AG04450 (cell line): Measurements from ENCODE around the gene FAM13C. TPM values are rescaled to one million over a fixed set of nuclear protein-coding genes. Genes with fewer than 3 reads are reported as not detected.

Experiments
- CTCF ChIA-PET: fragments of 300-600, 350-600 bp; formaldehyde crosslinking; extraction: SDS; loops from one replicate; lab custom pipeline; 2022; ENCODE audit warnings: antibody characterized with exemption, inconsistent platforms; lab: Charles Lee
- POLR2A ChIA-PET: fragments of 350-600 bp; formaldehyde crosslinking; extraction: SDS; loops from one replicate; lab custom pipeline; 2021; ENCODE audit warnings: antibody characterized with exemption, inconsistent platforms; lab: Yijun Ruan, JAX
- DNase-seq: peaks from one replicate; pipeline ENCODE4 v3.0.0-alpha.2; 2011; ENCODE audit warnings: low read depth, low spot score
- H3K27ac ChIP-seq: one replicate; pipeline ENCODE4 v1.5.1; 2012; ENCODE audit warnings: low read depth, low read length, control low read depth
- H3K27me3 ChIP-seq: one replicate; pipeline ENCODE4 v1.6.0; 2012; ENCODE audit warnings: low read length; ENCODE audit not compliant: control insufficient read depth, insufficient read depth
- H3K4me3 ChIP-seq: 2 replicates; pipeline ENCODE4 v1.5.1; 2011; ENCODE audit warnings: mild to moderate bottlenecking, low read depth, low read length, control low read depth
- H3K9me3 ChIP-seq: 2 replicates; pipeline ENCODE4 v1.5.1; 2012; ENCODE audit warnings: low read length; ENCODE audit not compliant: control insufficient read depth, insufficient read depth
- polyA plus RNA-seq: library from polyadenylated mRNA; depleted of rRNA; stranded (reverse); fragments of >200 nt; gene quantifications from 2 replicates; pipeline ENCODE4 v1.2.3, GENCODE V29; 2011
- TF ChIP-seq, protein P1 (sequence below): IDR thresholded peaks from 2 replicates; pipeline ENCODE4 v1.5.1; 2011; ENCODE audit warnings: low read depth, low read length, control low read depth, inconsistent platforms

Gene FAM13C
- polyA plus RNA-seq, 1 experiment, result 3.1 TPM

- TF ChIP-seq, protein P1, sequence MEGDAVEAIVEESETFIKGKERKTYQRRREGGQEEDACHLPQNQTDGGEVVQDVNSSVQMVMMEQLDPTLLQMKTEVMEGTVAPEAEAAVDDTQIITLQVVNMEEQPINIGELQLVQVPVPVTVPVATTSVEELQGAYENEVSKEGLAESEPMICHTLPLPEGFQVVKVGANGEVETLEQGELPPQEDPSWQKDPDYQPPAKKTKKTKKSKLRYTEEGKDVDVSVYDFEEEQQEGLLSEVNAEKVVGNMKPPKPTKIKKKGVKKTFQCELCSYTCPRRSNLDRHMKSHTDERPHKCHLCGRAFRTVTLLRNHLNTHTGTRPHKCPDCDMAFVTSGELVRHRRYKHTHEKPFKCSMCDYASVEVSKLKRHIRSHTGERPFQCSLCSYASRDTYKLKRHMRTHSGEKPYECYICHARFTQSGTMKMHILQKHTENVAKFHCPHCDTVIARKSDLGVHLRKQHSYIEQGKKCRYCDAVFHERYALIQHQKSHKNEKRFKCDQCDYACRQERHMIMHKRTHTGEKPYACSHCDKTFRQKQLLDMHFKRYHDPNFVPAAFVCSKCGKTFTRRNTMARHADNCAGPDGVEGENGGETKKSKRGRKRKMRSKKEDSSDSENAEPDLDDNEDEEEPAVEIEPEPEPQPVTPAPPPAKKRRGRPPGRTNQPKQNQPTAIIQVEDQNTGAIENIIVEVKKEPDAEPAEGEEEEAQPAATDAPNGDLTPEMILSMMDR, result no peak
These were observed 33.6 kb upstream of the FAM13C start for GRCh38 chr10:59395984-59396383.

DNA sequence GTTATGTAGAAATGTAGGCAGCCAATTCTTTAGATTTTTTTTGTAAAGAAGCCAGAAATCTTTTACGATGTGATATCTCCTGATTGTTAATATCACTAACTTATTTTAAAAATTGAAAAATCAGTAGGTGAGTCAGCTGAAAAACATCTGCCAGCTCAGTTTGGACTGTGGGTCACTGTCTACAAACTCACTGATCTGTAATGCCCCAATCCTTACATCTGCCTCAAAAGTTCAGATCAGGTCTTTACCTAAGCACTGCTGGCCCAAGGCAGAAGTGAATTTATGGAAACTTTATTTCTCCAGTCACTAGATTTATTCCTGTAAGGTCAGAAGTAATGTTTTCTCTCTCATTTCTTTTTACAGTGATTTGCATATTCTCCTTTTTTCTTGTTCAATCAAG lies 31.0 kb upstream of the FAM13C start:
- TF ChIP-seq, protein P1, result no peak
- no peaks in the 10 kb centered on the region for H3K9me3 ChIP-seq
- DNase-seq, result no peak
- ChIA-PET CTCF (interaction anchor here (0.6 to 0.8 kb wide), 2 partner anchors 153 to 187 kb away, joined by 3 to 4 read pairs; no protein-coding TSS in a partner anchor), POLR2A (interaction anchor here (0.8 kb wide), 1 partner anchor 10 kb away, joined by 3 read pairs; no protein-coding TSS in a partner anchor)
- no peak overlapping the region for H3K4me3 ChIP-seq
- H3K27ac ChIP-seq, result no peak overlapping the region
- H3K27me3 ChIP-seq, result no peaks in the 10 kb centered on the region

More at GRCh38 chr10:59395984-59396383, 33.6 kb upstream of the FAM13C start:
- no peak for DNase-seq
- POLR2A ChIA-PET, result no interaction called here
- Histone ChIP-seq H3K27me3 (no peaks in the 10 kb centered on the region), H3K4me3 (no peak overlapping the region), H3K9me3 (no peaks in the 10 kb centered on the region), H3K27ac (no peak overlapping the region)
- CTCF ChIA-PET, result no interaction called here

DNA sequence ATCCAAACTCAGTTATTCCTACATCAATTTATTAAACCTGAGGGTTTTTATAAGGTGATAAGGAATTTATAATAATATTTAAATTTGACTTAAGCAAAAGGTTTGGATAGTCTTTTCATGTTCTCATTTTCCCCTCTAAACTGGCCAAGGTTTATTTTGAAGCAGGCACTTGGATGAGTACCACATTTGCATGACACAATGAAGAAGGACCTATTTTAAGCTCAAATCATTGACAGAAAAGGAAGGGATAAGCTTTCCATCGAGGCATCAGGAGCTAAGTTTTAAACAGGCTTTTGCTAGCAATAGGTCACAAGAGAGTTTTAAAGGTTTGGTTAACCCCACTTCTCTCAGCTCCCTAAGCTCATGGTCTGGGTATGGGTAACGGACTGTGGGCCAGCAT lies 28.7 kb upstream of the FAM13C start:
- H3K9me3 ChIP-seq, result no peaks in the 10 kb centered on the region
- no peak overlapping the region for H3K27ac ChIP-seq
- TF ChIP-seq, protein P1, result no peak
- no peak for DNase-seq
- ChIA-PET CTCF (interaction anchor here (0.7 kb wide), 1 partner anchor 9 kb away, joined by 3 read pairs; no protein-coding TSS in a partner anchor), POLR2A (interaction anchor here (0.7 kb wide), 1 partner anchor 9 kb away, joined by 4 read pairs; no protein-coding TSS in a partner anchor)
- no peak overlapping the region for H3K4me3 ChIP-seq
- H3K27me3 ChIP-seq, result no peaks in the 10 kb centered on the region

GRCh38 chr10:59388671-59388976 lies 26.3 kb upstream of the FAM13C start:
- H3K27me3 ChIP-seq, result no peaks in the 10 kb centered on the region
- ChIA-PET POLR2A (interaction anchor here (0.7 kb wide), 1 partner anchor 95 kb away, joined by 5 read pairs; no protein-coding TSS in a partner anchor), CTCF (no interaction called here)
- H3K9me3 ChIP-seq, result no peaks in the 10 kb centered on the region
- no peak overlapping the region for H3K27ac ChIP-seq
- no peak overlapping the region for H3K4me3 ChIP-seq
- TF ChIP-seq, protein P1, result no peak
- no peak for DNase-seq

DNA sequence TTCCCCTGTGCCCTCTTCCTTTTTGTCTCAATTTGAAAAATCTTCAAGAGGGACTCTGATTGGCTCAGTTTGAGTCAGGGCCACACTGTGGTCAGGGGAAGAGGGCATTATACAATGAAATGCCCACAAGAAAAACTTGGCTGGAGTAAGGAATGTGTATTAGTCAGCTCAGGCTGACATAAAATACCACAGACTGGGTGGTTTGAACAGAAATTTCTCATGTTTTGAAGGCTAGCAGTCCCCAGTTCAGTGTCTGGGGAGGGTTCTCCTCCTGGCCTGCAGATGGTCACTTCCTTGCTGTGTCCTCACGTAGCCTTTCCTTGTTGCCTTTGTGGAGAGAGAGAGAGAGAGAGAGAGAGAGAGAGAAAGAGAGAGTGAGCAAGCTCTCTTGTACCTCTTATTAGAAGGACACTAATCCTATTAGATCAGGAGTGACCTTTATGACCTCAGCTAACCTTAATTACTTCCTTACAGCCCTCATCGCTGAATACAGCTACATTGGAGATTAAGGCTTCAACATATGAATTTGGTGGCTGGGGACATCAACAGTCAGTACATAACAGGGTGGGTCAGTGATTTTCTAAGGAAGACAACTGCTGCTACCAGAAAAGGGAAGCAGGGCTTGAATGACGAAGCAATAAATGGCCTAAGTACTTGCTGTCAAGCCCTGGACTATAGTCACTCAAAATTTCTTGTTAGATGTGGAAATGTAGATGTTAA lies 25.8 kb upstream of the FAM13C start:
- TF ChIP-seq, protein P1, result no peak
- Histone ChIP-seq H3K9me3 (no peaks in the 10 kb centered on the region), H3K27ac (peak overlapping the region; percentile 69), H3K4me3 (no peak overlapping the region), H3K27me3 (no peaks in the 10 kb centered on the region)
- CTCF ChIA-PET, result no interaction called here
- peak; percentile 67 for DNase-seq
- POLR2A ChIA-PET, result interaction anchor here (0.6 to 0.7 kb wide), 3 partner anchors 52 to 94 kb away, joined by 4 to 5 read pairs (median 5); no protein-coding TSS in a partner anchor
